ENCODE measurements around the gene ALG9.
"Not testable (repeated sequence)": the region's sequence is repeated elsewhere in the genome, so short reads cannot be mapped to it uniquely, and the experiment has no call there.

Gene ALG9

DNA sequence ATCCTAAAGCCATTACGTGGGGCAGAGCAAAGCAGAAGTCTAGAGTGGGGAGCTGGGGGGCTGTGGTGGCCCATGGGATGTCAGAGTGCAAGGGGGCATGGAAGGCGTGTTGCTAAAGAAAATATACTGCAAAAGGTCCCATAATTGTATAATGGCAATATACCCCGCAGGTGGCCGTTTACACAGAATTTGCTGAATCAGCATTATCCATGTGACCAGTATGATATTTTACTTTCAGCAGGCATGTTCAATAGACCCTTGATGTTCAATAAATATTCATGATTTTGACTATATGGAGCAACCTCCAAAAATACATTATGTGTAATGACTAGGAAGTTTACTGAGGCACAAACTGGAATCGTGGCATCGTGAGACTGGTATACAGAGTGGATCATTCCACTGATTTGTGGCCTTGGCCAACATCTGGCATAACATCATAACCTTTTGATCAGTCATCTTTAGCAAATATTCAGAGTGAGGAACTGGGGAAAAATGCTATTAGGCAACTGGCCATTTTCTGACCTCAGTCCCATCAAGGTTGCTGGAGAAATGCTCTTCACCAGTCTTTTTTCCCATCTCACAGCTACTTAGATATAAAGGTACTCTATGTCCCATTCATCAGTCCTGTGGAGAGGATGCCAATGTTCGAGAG, 75.9 kb downstream of the ALG9 start:
- DNase-seq (ENCODE audit: low read depth) = peak; percentile 37

- peak; percentile 75 for DNase-seq (ENCODE audit: low read depth)
Measured at GRCh38 chr11:111793863-111794262, 77.5 kb downstream of the ALG9 start.

GRCh38 chr11:111792955-111793500, 78.4 kb downstream of the ALG9 start:
- DNase-seq (ENCODE audit: low read depth) = no peak

GRCh38 chr11:111792314-111792713, 79.1 kb downstream of the ALG9 start:
- no peak for DNase-seq (ENCODE audit: low read depth)

DNA sequence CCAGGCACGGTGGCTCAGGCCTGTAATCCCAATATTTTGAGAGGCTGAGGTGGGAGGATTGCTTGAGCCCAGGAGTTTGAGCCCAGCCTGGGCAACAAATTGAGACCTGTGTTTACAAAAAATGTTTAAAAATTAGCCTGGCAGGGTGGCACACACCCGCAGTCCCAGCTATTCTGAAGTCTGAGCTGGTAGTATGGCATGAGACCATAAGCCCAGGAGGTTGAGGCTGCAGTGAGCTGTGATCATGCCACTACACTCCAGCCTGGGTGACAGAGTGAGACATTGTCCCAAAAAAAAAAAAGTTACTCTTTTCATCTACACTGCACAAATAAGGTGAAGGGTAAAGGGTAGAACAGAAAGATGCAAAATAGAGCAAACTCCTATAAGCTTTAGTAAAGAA, 82.9 kb downstream of the ALG9 start:
- DNase-seq (ENCODE audit: low read depth) = no peak

- no peak for DNase-seq (ENCODE audit: low read depth)
Measured at GRCh38 chr11:111788051-111788450, 83.3 kb downstream of the ALG9 start.

- DNase-seq (ENCODE audit: low read depth) = no peak
Measured at GRCh38 chr11:111785886-111786412, 85.4 kb downstream of the ALG9 start.

GRCh38 chr11:111785076-111785475, 86.3 kb downstream of the ALG9 start:
- DNase-seq (ENCODE audit: low read depth) = no peak

- not testable (repeated sequence) for DNase-seq (ENCODE audit: low read depth)
Measured at GRCh38 chr11:111784311-111784710, 87.1 kb downstream of the ALG9 start.

DNA sequence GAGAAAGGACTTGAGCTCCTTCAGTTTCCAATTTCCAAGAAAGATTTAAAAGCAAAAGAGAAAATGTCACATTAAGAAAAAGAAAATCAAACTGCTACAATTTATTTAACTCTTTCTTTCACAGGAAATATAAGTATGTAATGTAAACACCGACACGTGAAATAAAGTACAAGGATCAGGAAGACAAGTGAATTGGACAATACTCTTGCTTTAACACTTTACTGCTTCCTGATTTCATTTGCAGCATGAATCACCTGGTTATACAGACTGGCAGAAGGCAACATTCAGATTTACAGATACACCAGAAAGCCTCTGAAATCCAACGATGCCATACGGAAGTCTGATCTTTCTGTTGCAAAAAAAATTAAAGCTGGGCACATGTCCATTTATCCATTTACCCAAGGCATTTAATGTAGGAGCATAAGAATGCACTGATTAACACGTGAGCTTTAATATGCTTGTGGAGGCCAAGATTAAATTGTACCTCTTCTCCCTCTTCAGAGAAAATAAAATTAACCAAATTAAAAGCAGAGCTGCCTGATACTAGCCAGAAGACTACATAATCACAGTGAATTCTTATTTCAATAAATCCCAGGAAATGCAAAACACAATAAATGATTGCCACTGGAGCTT, 89.2 kb downstream of the ALG9 start:
- DNase-seq (ENCODE audit: low read depth) = no peak

GRCh38 chr11:111779118-111779517, 92.3 kb downstream of the ALG9 start:
- DNase-seq (ENCODE audit: low read depth) = no peak

DNA sequence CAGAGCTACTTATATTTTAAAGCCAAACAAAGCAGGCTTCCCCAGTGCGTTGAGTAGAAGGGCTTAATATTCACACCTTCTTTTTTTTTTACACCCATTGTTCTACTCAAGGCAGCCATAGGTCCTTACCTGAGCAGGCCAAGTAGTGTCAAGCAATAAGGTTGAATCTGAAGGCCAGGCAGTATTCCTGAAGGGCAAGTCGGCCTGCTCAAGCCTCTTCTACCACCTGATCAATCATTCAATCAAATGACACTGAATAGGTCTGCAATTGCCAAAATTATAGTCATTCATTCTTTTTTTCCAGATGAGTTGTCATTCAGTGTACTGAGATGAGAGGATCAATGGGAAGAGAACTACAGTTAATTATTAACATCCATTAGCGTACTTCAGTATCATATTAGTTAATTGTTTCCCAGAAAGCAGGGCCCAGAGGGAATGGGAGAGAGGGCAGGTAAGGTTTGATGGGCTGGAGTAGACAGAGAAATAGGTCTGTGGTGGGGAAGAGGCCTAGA, 93.3 kb downstream of the ALG9 start:
- no peak for DNase-seq (ENCODE audit: low read depth)

- peak; percentile 78 for DNase-seq (ENCODE audit: low read depth)
Measured at GRCh38 chr11:111777094-111778046, 94.0 kb downstream of the ALG9 start.

GRCh38 chr11:111776398-111777093, 94.8 kb downstream of the ALG9 start:
- no peak for DNase-seq (ENCODE audit: low read depth)

DNA sequence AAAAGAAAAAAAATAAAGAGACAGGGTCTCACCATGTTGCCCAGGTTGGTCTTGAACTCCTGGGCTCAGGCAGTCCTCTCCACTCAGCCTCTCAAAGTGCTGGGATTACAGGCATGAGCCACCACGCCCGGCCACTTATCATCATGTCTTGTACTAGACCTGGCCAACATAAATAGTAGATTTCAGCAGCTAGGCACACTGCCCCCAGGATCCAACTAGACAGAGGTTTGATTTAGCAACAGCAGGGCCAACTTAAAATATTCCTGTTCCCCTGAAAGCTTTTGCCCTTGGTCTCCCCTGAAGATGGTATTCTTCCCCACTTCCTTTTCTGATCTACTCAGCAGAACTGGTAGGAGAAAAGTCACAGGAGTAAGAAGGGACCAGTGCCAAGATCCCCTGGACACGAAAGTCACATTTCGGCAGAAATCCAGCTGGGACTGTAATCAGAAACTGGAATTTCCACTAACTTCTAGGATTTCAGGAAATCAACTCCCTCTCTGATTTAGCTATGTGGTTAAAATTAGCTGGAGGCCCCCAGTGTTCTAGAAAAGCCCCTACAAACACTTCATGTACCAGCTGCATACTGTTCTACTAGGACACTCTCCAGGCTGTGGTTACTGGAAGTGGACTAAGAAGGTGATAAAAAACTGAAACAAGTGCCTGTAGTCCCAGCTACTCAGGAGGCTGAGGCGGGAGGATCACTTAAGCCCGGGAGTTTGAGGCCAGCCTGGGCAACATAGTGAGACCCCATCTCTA, 96.2 kb downstream of the ALG9 start:
- no peak for DNase-seq (ENCODE audit: low read depth)

DNA sequence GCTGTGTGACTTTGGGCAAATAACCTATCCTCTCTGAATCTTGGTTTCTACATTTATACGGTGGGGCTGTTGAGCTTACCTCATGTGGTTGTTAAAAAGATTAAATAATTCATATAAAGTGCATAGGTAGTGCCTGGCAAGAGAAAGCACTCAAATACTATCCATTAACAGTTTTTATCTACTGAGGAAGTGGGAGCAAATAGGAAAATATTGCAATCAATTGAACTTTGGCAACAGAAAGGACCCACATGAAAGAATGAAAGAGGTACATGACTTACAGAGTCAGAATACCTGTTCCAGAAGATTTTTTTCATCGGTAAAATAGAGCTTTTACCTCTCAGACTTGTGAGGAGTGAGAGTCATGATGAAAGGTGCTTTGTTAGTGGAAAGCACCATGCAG, 98.8 kb downstream of the ALG9 start:
- DNase-seq (ENCODE audit: low read depth) = no peak

GRCh38 chr11:111771205-111771604, 100.2 kb downstream of the ALG9 start:
- not testable (repeated sequence) for DNase-seq (ENCODE audit: low read depth)

GRCh38 chr11:111770581-111771134, 100.7 kb downstream of the ALG9 start:
- no peak for DNase-seq (ENCODE audit: low read depth)

DNA sequence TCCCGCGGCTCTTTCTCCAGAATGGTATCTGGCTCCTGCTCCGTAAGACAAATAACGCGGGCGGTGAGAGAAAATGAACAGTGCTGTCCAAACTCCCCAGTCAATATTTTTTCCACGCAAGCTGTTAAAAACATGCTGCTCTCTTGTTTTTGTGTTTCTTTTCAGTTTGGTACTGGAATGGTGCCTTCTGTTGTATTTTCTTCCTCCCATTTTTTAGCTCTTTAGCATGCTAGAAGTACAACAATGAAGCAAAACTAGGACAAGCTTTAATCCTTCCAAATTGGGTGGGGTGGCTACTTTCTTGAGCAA, 104.6 kb downstream of the ALG9 start:
- no peak for DNase-seq (ENCODE audit: low read depth)

- DNase-seq (ENCODE audit: low read depth) = peak; percentile 80
Measured at GRCh38 chr11:111765984-111766833, 105.2 kb downstream of the ALG9 start, which contains the start of gene PPP2R1B. PPP2R1B (minus strand) TSS chr11:111766389; CDS start chr11:111766361, 28 bp downstream.
